GM12874 (cell line): Measurements from ENCODE around the gene SLC43A1.

Source experiments
- CTCF ChIP-seq: IDR thresholded peaks from 2 replicates; pipeline ENCODE4 v1.5.1; 2011; ENCODE audit warnings: low read depth, mild to moderate bottlenecking, control low read depth, low read length, moderate library complexity; ENCODE audit not compliant: insufficient read depth

SLC43A1 gene

GRCh38 chr11:57453543-57454177, 61.8 kb downstream of the SLC43A1 start:
- no peak for TF ChIP-seq CTCF

- no peak for TF ChIP-seq CTCF
Observed at GRCh38 chr11:57446055-57446454, 69.4 kb downstream of the SLC43A1 start.

GRCh38 chr11:57444362-57445121, 71.0 kb downstream of the SLC43A1 start:
- no peak for TF ChIP-seq CTCF

- no peak for TF ChIP-seq CTCF
Observed at GRCh38 chr11:57440744-57441414, 74.6 kb downstream of the SLC43A1 start.

GRCh38 chr11:57439786-57440185, 75.7 kb downstream of the SLC43A1 start:
- no peak for TF ChIP-seq CTCF

- TF ChIP-seq CTCF: no peak
Observed at GRCh38 chr11:57438345-57439285, 76.9 kb downstream of the SLC43A1 start.
